PC-3 (cell line): ENCODE data around the gene BEGAIN.

ENCODE experiments used
- EZH2phosphoT487 ChIP-seq: fragments of 300-600 bp; sonication (generic); IDR thresholded peaks from 2 replicates; pipeline ENCODE4 v1.6.1; 2018; ENCODE audit warnings: mild to moderate bottlenecking, antibody characterized with exemption, low read length, borderline replicate concordance
- TF ChIP-seq, protein P1 (sequence below): fragments of 300-600 bp; sonication (generic); conservative IDR thresholded peaks from 2 replicates; pipeline ENCODE4 v1.5.1; 2017; ENCODE audit warnings: antibody characterized with exemption, low read depth, mild to moderate bottlenecking, low read length

DNA sequence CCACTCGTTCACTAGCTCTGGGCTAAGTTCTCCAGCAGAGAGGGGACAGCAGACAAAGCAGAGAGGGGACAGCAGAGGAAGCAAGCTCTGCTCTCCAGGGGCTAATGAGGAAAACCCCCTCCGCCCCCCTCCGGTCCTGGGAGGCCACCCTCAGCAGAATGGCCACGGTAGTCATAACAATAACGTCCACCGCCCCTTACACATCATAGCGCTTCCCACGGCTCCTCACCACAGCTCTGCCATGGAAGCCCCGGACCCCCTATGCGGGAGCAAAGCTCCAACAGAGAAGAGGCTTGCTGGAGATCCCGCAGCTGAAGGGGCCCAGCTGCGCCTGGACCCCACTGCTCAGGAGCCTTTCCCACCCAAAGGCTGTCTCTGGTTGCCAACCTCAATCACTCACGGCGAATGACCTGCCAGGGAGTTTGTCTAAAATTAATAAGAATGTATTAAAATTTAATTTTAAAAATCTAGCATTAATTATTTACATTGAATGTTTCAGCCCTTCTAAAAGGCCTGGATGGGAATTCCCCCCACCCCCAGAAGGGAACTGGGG, 17.4 kb downstream of the BEGAIN start:
- TF ChIP-seq, protein P1, sequence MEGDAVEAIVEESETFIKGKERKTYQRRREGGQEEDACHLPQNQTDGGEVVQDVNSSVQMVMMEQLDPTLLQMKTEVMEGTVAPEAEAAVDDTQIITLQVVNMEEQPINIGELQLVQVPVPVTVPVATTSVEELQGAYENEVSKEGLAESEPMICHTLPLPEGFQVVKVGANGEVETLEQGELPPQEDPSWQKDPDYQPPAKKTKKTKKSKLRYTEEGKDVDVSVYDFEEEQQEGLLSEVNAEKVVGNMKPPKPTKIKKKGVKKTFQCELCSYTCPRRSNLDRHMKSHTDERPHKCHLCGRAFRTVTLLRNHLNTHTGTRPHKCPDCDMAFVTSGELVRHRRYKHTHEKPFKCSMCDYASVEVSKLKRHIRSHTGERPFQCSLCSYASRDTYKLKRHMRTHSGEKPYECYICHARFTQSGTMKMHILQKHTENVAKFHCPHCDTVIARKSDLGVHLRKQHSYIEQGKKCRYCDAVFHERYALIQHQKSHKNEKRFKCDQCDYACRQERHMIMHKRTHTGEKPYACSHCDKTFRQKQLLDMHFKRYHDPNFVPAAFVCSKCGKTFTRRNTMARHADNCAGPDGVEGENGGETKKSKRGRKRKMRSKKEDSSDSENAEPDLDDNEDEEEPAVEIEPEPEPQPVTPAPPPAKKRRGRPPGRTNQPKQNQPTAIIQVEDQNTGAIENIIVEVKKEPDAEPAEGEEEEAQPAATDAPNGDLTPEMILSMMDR, result no peak
- no peak for TF ChIP-seq EZH2phosphoT487
